GM21367 (cell line): ENCODE data around the gene ZNF580.

Experiments used
- ATAC-seq: cut with Tn5 transposase; IDR thresholded peaks from one replicate; pipeline ENCODE4 v1.9.1; 2021; ENCODE audit not compliant: unreplicated experiment

The ZNF580 gene

DNA sequence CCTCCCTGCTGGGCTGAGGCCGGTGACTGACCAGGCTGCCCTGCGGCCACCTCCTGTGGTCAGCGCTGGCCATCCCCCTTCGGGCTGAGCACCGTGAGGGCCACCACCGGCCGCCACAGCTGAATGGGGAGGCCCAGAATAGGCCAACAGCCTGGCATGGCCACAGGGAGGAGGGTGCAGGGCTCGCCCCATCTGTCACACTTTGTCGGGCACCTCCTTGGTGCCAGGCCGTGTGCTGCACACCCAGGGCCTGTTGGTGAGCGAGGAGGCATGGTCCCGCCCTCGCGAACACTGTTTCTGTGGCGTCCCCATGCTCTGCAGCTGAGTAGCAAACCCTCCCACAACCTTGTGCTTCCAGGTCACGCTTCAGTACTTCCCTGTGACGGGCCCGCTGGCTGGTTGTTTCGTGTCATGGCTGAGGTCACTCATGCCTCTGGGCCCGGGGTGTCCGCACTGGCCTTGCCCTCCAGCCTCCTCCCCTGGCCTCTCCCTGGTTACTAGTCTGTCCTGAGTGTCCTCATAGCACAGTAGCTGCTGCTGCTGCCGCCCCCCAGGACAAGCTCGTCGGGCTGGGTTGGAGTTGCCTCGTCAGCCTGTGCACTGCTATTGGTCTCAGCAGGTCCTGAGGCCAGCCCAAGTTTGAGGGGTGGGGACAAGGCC lies 49.4 kb downstream of the ZNF580 start:
- no peak for ATAC-seq

GRCh38 chr19:55690769-55691545 lies 50.2 kb downstream of the ZNF580 start:
- ATAC-seq: no peak

GRCh38 chr19:55691561-55692481 lies 51.0 kb downstream of the ZNF580 start:
- no peak for ATAC-seq

GRCh38 chr19:55692681-55693081 lies 51.9 kb downstream of the ZNF580 start:
- no peak for ATAC-seq
